Gastrocnemius medialis (tissue), 4 donors: ENCODE data around the gene IQSEC1. TPM values are rescaled to one million over a fixed set of nuclear protein-coding genes. Genes with fewer than 3 reads are reported as not detected.

Experiments used
- ATAC-seq, 2 donors: fragments of 150-250 bp; one replicate each; pipeline ENCODE4 v1.9.1; 2016
- DNase-seq, 2 donors: peaks; one replicate each; pipeline ENCODE4 v3.0.0-alpha.2; 2019
- H3K27ac ChIP-seq, 4 donors: fragments of 200-600 bp; sonication (generic); 1 replicate in 1 of 4; 2 replicates in 3 of 4; pipeline ENCODE4 v1.5.1; 2016 to 2018; ENCODE audit warnings: mild to moderate bottlenecking in 2 of 4, moderate library complexity in 1 of 4
- H3K27me3 ChIP-seq, 3 donors: fragments of 200-600 bp; sonication (generic) in 2 of 3; 1 replicate in 1 of 3; 2 replicates in 2 of 3; pipeline versions ENCODE4 v1.5.1 to v1.6.0; 2016 to 2019; ENCODE audit warnings: mild to moderate bottlenecking in 1 of 3, moderate library complexity in 1 of 3
- H3K36me3 ChIP-seq, 2 donors: fragments of 200-600 bp; sonication (generic) in 1 of 2; one replicate each; pipeline ENCODE4 v1.5.1; 2017 to 2018
- H3K4me1 ChIP-seq, 2 donors: fragments of 200-600 bp; sonication (generic) in 1 of 2; one replicate each; pipeline ENCODE4 v1.5.1; 2016 to 2017; ENCODE audit warnings: mild to moderate bottlenecking in 2 of 2
- H3K4me3 ChIP-seq, 4 donors: fragments of 200-600 bp; sonication (generic) in 3 of 4; 1 replicate in 1 of 4; 2 replicates in 3 of 4; pipeline ENCODE4 v1.5.1; 2016 to 2019; ENCODE audit warnings: mild to moderate bottlenecking in 2 of 4
- H3K9me3 ChIP-seq, 3 donors: fragments of 200-600 bp; sonication (generic) in 2 of 3; 1 replicate in 1 of 3; 2 replicates in 2 of 3; pipeline ENCODE4 v1.5.1; 2016 to 2019
- CTCF ChIP-seq, 5 experiments: fragments of 450-650 bp in 3 of 5; fragments of 200-600 bp in 2 of 5; sonication (generic) in 2 of 5; IDR thresholded peaks in 4 of 5; conservative IDR thresholded peaks in 1 of 5; 1 replicate in 4 of 5; 2 replicates in 1 of 5; pipeline ENCODE4 v1.5.1; 2016 to 2019; ENCODE audit warnings: antibody characterized with exemption in 5 of 5, mild to moderate bottlenecking in 3 of 5, moderate library complexity in 3 of 5
- POLR2A ChIP-seq, 2 donors: fragments of 450-650 bp; IDR thresholded peaks; one replicate each; pipeline ENCODE4 v1.6.1; 2017; ENCODE audit warnings: antibody characterized with exemption in 2 of 2, mild to moderate bottlenecking in 2 of 2, moderate library complexity in 2 of 2
- in situ Hi-C, 4 donors: fragments of 200-750 bp; cut with MboI; loops; one replicate each; pipeline versions ENCODE4 v1.15.0 to v1.8.0; 2017; ENCODE audit warnings: low sequenced_read_pairs in 4 of 4
- intact Hi-C: fragments of 100-400 bp; cut with DNase I; formaldehyde crosslinking; loops from one replicate; pipeline ENCODE4 v1.15.1; 2023; ENCODE audit warnings: low total_unique reads
- total RNA-seq, 4 donors: library from RNA; depleted of rRNA; stranded (reverse); fragments of >200 nt; gene quantifications; one replicate each; pipeline versions ENCODE4 v1.1.0 to v1.2.3, GENCODE V29; 2016

IQSEC1 gene
- 10 to 100 TPM; 15.2 to 31.3 (median 28.0) TPM for total RNA-seq

- ATAC-seq (no peak), DNase-seq (no peak)
- TF ChIP-seq POLR2A (IDR thresholded peaks at IDR 0.05) = no peak
- TF ChIP-seq CTCF (IDR thresholded peaks at IDR 0.05 in 4 of 5, conservative IDR thresholded peaks at IDR 0.05 in 1 of 5) = no peak
- Histone ChIP-seq H3K27me3 (peaks cover 14 to 21% (median 16%) of the 10 kb centered on the region in 3 donors), H3K9me3 (no peaks in the 10 kb centered on the region), H3K36me3 (no peaks in the 10 kb centered on the region), H3K4me1 (peaks cover 12 to 14% of the 10 kb centered on the region in 2 donors), H3K4me3 (no peak within 1 kb of the TSS), H3K27ac (no peak within 1 kb of the TSS)
- in situ Hi-C loops (no loop called here), intact Hi-C loops (no loop called here)
Observed at GRCh38 chr3:13073326-13074005, at the start of gene IQSEC1. TSS of gene IQSEC1 (minus strand) at chr3:13073429. CDS start at chr3:13073014, 415 bp downstream.

DNA sequence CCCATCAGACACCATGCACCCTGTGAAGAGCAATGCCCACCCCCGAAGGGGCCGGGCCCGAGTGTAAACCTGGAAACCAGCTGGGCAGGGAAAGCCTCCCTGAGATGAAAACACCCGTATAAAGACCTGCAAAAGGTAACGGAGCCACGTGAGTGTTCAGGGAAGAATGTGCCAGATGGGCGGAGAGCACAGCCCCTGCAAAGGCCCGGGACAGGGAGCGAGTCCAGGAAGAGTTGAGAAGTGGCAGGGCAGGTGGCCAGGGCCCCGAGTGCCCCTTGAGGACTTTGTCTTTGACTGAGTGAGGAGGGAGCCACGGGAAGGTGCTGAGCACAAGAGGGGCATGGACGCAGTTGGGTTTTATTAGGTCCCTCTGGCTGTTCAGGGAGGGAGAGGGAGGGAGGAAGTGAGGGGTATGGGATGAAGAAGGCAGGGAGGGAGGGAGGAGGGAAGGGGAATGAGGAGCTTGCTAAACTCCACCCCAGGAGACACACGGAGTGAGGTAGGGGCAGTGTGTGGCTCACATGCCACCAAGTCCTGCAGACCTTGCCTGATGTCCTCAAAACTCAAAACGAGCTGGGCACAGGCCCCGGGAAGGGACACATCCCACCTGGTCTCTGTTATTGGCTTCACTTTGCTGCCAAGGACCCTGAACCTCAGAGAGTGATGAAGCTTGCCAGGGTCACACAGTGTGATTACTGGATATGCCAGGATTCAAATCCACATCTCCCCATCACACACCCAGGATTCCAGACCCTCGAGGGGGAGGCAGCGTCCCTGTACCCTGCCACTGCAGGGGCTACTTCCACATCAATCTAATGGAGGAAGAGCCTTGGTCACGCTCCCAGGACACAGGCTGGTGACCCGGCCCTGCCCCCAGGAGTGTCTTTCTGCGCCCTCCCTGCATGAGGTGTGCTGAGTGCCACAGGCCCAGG is 49.1 kb upstream of the IQSEC1 start:
- Histone ChIP-seq H3K4me3 (no peak overlapping the region), H3K27me3 (no peaks in the 10 kb centered on the region), H3K27ac (no peak overlapping the region), H3K9me3 (no peaks in the 10 kb centered on the region), H3K4me1 (no peaks in the 10 kb centered on the region), H3K36me3 (no peaks in the 10 kb centered on the region)
- intact Hi-C loops = no loop called here
- DNase-seq = no peak
- in situ Hi-C loops = no loop called here
- no peak for TF ChIP-seq CTCF (IDR thresholded peaks at IDR 0.05 in 4 of 5, conservative IDR thresholded peaks at IDR 0.05 in 1 of 5)
- TF ChIP-seq POLR2A (IDR thresholded peaks at IDR 0.05) = no peak
- no peak for ATAC-seq

DNA sequence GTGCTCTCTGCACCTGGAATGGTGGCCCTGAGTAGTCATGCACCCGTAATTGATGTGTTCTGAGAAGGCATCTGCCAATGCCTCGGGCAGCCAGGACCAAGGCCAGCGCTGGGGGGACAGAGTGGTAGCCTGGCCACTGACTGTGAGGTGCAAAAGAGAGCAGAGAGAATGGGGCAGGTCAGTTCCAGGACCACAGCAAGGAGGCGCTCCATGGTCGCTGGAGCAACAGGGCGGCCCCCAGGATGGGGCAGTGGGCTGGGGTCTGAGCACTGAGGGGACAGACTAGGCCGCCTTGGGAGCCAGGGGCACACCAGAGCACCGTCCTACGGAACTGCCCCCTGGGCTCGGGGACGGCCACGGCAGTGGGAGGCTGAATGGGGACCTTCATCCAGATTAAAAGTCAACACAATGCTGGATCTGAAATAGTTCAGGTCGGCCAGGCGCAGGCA is 48.3 kb upstream of the IQSEC1 start:
- Histone ChIP-seq H3K27ac (no peak overlapping the region), H3K4me1 (no peaks in the 10 kb centered on the region), H3K9me3 (no peaks in the 10 kb centered on the region), H3K36me3 (no peaks in the 10 kb centered on the region), H3K27me3 (no peaks in the 10 kb centered on the region), H3K4me3 (no peak overlapping the region)
- in situ Hi-C loops (no loop called here), intact Hi-C loops (no loop called here)
- TF ChIP-seq POLR2A (IDR thresholded peaks at IDR 0.05) (no peak), CTCF (IDR thresholded peaks at IDR 0.05 in 4 of 5, conservative IDR thresholded peaks at IDR 0.05 in 1 of 5) (no peak)
- ATAC-seq (no peak), DNase-seq (no peak)

GRCh38 chr3:13120928-13121552 is 47.8 kb upstream of the IQSEC1 start:
- in situ Hi-C loops (no loop called here), intact Hi-C loops (no loop called here)
- no peak overlapping the region for H3K4me3 ChIP-seq
- no peaks in the 10 kb centered on the region for H3K27me3 ChIP-seq
- TF ChIP-seq POLR2A (IDR thresholded peaks at IDR 0.05) (no peak), CTCF (IDR thresholded peaks at IDR 0.05 in 4 of 5, conservative IDR thresholded peaks at IDR 0.05 in 1 of 5) (no peak)
- no peak overlapping the region for H3K27ac ChIP-seq
- no peaks in the 10 kb centered on the region for H3K4me1 ChIP-seq
- H3K9me3 ChIP-seq = no peaks in the 10 kb centered on the region
- H3K36me3 ChIP-seq = no peaks in the 10 kb centered on the region
- ATAC-seq (no peak), DNase-seq (no peak)
